ENCODE measurements around the gene ARHGAP42. TPM values are rescaled to one million over a fixed set of nuclear protein-coding genes. Genes with fewer than 3 reads are reported as not detected.

ARHGAP42 gene
- total and polyA plus RNA-seq, 10 of the 15 experiments (the other 5 are each of a cell fraction or from before 2014, with no cell fraction given): 1.8 to 6.3 (median 3.2) TPM

DNA sequence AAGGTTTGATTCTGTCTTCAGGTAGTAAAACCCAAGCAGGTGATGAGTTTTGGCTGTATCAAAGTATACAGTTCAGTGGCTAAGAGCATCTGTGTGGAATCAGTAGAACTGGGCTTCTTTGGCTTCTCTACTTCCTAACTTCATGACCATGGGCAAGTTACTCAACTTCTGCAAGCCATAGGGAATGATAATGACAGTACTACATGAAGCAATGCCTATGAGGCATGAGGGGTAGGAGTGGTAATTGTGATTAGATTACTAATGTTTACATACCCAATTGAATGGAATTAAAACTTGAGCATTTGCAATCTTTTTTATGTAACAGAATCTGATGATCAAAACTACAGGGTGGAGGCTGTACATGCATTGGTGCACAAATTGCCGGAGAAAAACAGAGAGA, 278.3 kb downstream of the ARHGAP42 start (continued):
- TF ChIP-seq, protein P1, sequence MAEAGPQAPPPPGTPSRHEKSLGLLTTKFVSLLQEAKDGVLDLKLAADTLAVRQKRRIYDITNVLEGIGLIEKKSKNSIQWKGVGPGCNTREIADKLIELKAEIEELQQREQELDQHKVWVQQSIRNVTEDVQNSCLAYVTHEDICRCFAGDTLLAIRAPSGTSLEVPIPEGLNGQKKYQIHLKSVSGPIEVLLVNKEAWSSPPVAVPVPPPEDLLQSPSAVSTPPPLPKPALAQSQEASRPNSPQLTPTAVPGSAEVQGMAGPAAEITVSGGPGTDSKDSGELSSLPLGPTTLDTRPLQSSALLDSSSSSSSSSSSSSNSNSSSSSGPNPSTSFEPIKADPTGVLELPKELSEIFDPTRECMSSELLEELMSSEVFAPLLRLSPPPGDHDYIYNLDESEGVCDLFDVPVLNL (IDR thresholded peaks at IDR 0.05; ENCODE audit: low read depth, low read length): no peak
- TF ChIP-seq FOXM1 (IDR thresholded peaks at IDR 0.05; ENCODE audit: low read depth, low read length) (no peak), IKZF1 (conservative IDR thresholded peaks at IDR 0.05) (no peak), BMI1 (IDR thresholded peaks at IDR 0.05; ENCODE audit: borderline replicate concordance) (no peak), SRF (IDR thresholded peaks at IDR 0.05; ENCODE audit: low read depth in 2 of 2, low read length in 2 of 2) (no peak)
- TF ChIP-seq, protein P2, sequence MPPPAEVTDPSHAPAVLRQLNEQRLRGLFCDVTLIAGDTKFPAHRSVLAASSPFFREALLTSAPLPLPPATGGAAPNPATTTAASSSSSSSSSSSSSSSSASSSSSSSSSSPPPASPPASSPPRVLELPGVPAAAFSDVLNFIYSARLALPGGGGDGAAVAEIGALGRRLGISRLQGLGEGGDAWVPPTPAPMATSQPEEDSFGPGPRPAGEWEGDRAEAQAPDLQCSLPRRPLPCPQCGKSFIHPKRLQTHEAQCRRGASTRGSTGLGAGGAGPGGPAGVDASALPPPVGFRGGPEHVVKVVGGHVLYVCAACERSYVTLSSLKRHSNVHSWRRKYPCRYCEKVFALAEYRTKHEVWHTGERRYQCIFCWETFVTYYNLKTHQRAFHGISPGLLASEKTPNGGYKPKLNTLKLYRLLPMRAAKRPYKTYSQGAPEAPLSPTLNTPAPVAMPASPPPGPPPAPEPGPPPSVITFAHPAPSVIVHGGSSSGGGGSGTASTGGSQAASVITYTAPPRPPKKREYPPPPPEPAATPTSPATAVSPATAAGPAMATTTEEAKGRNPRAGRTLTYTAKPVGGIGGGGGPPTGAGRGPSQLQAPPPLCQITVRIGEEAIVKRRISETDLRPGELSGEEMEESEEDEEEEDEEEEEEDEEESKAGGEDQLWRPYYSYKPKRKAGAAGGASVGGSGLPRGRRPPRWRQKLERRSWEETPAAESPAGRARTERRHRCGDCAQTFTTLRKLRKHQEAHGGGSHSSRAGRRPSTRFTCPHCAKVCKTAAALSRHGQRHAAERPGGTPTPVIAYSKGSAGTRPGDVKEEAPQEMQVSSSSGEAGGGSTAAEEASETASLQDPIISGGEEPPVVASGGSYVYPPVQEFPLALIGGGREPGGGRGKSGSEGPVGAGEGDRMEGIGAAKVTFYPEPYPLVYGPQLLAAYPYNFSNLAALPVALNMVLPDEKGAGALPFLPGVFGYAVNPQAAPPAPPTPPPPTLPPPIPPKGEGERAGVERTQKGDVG (CRISPR knock-in tag; IDR thresholded peaks at IDR 0.05): no peak

DNA sequence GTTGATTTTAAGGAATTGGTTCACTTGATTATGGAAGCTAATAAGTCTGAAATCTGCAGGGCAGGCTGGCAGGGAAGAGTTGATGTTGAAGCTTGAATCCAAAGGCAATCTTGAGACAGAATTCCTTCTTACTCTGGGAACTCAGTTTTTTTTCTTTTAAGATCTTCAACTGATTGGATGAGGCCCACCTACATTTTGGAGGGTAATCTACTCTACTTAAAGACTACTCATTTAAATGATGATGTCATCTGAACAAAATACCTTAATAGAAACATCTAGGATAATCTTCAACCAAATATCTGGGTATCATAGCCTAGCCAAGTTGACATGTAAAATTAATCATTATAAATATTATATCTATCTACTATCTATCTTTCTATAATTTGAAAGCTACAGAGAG, 279.3 kb downstream of the ARHGAP42 start:
- no TSS peak for BruUV-seq (replicated peaks)
- FAIRE-seq (no peak), ATAC-seq (no peak), DNase-seq (ENCODE audit: low read depth, low spot score) (no peak)
- Histone ChIP-seq H3K9ac (ENCODE audit: control insufficient read depth, insufficient read depth, low read length) (no peak overlapping the region), H3K4me3 (no peak overlapping the region), H4K20me1 (ENCODE audit: control insufficient read depth, insufficient read depth) (no peaks in the 10 kb centered on the region), H3K4me1 (ENCODE audit: control insufficient read depth, insufficient read depth, low read length) (no peaks in the 10 kb centered on the region), H3K79me2 (ENCODE audit: control insufficient read depth, insufficient read depth, low read length) (no peaks in the 10 kb centered on the region), H3K27me3 (replicated peaks in 1 of 2; ENCODE audit: control insufficient read depth in 2 of 2, insufficient read depth in 2 of 2, low read length in 1 of 2) (no peaks in the 10 kb centered on the region), H2AFZ (ENCODE audit: control insufficient read depth, low read depth, low read length) (no peak overlapping the region), H3K4me2 (ENCODE audit: control insufficient read depth, insufficient read depth) (no peak overlapping the region), H3K9me3 (replicated peaks; ENCODE audit: control insufficient read depth, insufficient read depth, low read length) (no peaks in the 10 kb centered on the region; the same call in 2 of the 3 replicates), H3K27ac (ENCODE audit: control insufficient read depth, insufficient read depth) (no peak overlapping the region), H3K36me3 (ENCODE audit: control insufficient read depth in 2 of 2, insufficient read depth in 2 of 2, low read length in 1 of 2) (no peaks in the 10 kb centered on the region)
- intact Hi-C loops (cut with micrococcal nuclease; ENCODE audit: unreplicated experiment) (no loop called here), in situ Hi-C loops (cut with MboI) (no loop called here)
- TF ChIP-seq RUNX3 (IDR thresholded peaks at IDR 0.05; ENCODE audit: low read length) (no peak), SREBF1 (IDR thresholded peaks at IDR 0.05; ENCODE audit: low read length) (no peak), TARDBP (IDR thresholded peaks at IDR 0.05; ENCODE audit: borderline replicate concordance) (no peak), ATF7 (IDR thresholded peaks at IDR 0.05; ENCODE audit: low read depth) (0 out of 2 replicates have a peak, but pooled peaks have one; percentile 40), CHD1 (IDR thresholded peaks at IDR 0.05; ENCODE audit: low read depth, low read length) (no peak)
- TF ChIP-seq, protein P3, sequence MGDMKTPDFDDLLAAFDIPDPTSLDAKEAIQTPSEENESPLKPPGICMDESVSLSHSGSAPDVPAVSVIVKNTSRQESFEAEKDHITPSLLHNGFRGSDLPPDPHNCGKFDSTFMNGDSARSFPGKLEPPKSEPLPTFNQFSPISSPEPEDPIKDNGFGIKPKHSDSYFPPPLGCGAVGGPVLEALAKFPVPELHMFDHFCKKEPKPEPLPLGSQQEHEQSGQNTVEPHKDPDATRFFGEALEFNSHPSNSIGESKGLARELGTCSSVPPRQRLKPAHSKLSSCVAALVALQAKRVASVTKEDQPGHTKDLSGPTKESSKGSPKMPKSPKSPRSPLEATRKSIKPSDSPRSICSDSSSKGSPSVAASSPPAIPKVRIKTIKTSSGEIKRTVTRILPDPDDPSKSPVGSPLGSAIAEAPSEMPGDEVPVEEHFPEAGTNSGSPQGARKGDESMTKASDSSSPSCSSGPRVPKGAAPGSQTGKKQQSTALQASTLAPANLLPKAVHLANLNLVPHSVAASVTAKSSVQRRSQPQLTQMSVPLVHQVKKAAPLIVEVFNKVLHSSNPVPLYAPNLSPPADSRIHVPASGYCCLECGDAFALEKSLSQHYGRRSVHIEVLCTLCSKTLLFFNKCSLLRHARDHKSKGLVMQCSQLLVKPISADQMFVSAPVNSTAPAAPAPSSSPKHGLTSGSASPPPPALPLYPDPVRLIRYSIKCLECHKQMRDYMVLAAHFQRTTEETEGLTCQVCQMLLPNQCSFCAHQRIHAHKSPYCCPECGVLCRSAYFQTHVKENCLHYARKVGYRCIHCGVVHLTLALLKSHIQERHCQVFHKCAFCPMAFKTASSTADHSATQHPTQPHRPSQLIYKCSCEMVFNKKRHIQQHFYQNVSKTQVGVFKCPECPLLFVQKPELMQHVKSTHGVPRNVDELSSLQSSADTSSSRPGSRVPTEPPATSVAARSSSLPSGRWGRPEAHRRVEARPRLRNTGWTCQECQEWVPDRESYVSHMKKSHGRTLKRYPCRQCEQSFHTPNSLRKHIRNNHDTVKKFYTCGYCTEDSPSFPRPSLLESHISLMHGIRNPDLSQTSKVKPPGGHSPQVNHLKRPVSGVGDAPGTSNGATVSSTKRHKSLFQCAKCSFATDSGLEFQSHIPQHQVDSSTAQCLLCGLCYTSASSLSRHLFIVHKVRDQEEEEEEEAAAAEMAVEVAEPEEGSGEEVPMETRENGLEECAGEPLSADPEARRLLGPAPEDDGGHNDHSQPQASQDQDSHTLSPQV (IDR thresholded peaks at IDR 0.05): no peak
- TF ChIP-seq, protein P4, sequence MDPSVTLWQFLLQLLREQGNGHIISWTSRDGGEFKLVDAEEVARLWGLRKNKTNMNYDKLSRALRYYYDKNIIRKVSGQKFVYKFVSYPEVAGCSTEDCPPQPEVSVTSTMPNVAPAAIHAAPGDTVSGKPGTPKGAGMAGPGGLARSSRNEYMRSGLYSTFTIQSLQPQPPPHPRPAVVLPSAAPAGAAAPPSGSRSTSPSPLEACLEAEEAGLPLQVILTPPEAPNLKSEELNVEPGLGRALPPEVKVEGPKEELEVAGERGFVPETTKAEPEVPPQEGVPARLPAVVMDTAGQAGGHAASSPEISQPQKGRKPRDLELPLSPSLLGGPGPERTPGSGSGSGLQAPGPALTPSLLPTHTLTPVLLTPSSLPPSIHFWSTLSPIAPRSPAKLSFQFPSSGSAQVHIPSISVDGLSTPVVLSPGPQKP (IDR thresholded peaks at IDR 0.05; ENCODE audit: low read depth, low read length): no peak
- SMC1A ChIA-PET (ENCODE audit: uncharacterized antibody, unreplicated experiment): no interaction called here
- POLR2A ChIA-PET: no interaction called here
- RAD21 ChIA-PET (ENCODE audit: unreplicated experiment): no interaction called here
- CTCF ChIA-PET: no interaction called here

Measured in GM12878 (cell line).